ENCODE results near the gene PRR20C.
"Not testable (repeated sequence)": the region's sequence is repeated elsewhere in the genome, so short reads cannot be mapped to it uniquely, and the experiment has no call there.

The PRR20C gene

DNA sequence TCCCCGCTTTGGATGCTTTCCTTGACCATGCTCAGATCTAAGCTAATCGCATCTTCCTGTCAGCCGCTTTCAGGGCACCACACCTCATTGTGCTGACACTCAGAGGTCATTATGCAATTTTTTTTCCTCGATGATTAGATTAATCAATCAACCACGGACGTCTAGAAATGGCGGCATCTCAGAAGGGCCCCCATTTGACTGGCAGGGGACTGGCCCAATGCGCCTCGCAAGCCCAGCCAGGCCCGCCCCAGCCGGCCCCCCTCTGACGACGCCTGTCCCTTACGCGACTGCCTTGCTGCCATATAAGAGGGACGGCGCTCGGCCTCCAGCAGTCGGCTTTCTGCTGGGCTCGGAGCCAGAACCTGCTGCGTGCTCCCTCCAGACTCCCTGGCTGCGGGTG is at the start of gene PRR20C:
PRR20C (plus strand) TSS at position 301 of the 400 bp plus-strand sequence. CDS start 387 bp downstream, outside the sequence.
- H3K4me3 ChIP-seq (ENCODE audit: low read depth, low read length); POLR2A ChIA-PET; CTCF ChIA-PET; DNase-seq (ENCODE audit: low read depth, low spot score): not testable (repeated sequence)

DNA sequence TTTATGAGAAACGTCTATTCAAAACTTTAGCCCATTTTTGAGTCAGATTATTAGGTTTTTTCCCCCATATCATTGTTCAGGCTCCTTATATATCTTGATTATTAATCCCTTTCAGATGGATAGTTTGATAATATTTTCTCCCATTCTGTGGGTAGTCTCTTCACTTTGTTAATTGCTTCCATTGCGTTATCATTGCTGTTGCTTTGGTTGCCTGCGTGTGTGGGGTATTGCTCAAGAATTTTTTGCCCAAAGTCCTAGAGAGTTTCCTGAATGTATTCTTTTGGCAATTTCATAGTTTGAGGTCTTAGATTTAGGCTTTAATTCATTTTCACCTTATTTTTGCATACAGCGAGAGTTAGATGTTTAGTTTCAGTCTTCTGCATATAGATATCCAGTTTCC is 38.9 kb upstream of the PRR20C start:
- ChIA-PET CTCF (no interaction called here), POLR2A (no interaction called here)
- TF ChIP-seq, protein P1, sequence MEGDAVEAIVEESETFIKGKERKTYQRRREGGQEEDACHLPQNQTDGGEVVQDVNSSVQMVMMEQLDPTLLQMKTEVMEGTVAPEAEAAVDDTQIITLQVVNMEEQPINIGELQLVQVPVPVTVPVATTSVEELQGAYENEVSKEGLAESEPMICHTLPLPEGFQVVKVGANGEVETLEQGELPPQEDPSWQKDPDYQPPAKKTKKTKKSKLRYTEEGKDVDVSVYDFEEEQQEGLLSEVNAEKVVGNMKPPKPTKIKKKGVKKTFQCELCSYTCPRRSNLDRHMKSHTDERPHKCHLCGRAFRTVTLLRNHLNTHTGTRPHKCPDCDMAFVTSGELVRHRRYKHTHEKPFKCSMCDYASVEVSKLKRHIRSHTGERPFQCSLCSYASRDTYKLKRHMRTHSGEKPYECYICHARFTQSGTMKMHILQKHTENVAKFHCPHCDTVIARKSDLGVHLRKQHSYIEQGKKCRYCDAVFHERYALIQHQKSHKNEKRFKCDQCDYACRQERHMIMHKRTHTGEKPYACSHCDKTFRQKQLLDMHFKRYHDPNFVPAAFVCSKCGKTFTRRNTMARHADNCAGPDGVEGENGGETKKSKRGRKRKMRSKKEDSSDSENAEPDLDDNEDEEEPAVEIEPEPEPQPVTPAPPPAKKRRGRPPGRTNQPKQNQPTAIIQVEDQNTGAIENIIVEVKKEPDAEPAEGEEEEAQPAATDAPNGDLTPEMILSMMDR (IDR thresholded peaks at IDR 0.05; ENCODE audit: insufficient read depth, low read length, missing control alignments) = no peak
- H3K4me3 ChIP-seq (ENCODE audit: low read depth, low read length) = no peak overlapping the region
- DNase-seq (ENCODE audit: low read depth, low spot score) = no peak

DNA sequence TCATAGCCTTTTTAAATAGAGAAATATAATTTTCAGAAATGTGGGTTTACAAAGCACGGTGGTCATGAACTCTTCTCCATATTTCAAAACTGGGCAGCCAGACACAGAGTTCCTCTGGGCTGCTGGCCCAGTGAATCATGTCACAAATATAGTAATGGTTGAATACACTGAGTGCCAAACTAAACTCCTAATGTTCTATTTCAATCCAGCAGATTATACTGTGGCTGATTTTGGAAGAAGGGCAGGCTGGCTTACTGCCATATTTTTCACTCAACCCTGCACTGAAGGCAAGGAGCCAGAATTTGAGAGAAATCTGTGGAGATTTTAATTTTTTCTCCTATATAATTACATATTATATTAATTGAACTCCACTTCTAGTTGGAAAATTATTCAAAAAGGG is 30.2 kb upstream of the PRR20C start:
- H3K4me3 ChIP-seq (ENCODE audit: low read depth, low read length) = no peak overlapping the region
- ChIA-PET CTCF (no interaction called here), POLR2A (no interaction called here)
- TF ChIP-seq, protein P1 (IDR thresholded peaks at IDR 0.05; ENCODE audit: insufficient read depth, low read length, missing control alignments) = no peak
- no peak for DNase-seq (ENCODE audit: low read depth, low spot score)

DNA sequence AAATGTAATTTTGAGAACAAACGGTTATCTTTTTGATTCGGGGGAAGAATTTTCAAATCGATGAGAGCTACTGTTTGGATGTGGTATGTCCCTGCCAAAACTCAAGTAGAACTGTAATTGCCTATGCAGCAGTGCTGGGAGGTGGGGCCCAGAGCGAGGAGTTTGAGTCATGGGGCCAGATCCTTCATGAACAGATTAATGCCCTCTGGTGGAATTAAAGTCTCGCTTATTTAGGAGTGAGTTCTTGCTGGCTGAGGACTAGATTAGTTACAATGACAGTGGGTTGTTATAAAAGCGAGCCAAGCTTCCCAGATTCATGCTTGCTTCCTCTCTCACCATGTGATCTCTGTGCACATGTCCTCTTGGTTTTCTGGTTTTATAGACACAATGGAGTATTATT is 25.0 kb upstream of the PRR20C start:
- no peak overlapping the region for H3K4me3 ChIP-seq (ENCODE audit: low read depth, low read length)
- ChIA-PET POLR2A (no interaction called here), CTCF (no interaction called here)
- TF ChIP-seq, protein P1 (IDR thresholded peaks at IDR 0.05; ENCODE audit: insufficient read depth, low read length, missing control alignments) = no peak
- no peak for DNase-seq (ENCODE audit: low read depth, low spot score)

DNA sequence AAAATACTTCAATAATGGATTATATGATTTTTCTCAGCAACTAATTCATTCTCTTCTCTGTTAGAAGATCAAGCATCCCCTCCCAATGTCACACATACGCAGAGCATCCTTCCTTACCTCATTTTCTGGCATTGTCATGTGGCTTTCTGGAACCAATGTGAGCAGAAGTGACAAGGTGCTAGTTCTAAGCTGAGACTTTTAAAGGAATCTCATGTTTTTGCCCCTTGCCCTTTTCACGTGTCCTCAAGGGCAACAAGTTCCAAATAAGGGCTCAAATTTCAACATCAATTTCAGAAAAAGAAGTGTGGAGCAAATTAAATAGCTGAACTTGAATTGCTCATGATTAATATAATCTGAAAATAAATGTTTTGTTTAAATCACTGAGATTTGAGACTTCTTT is 17.8 kb upstream of the PRR20C start:
- ChIA-PET CTCF (no interaction called here), POLR2A (no interaction called here)
- TF ChIP-seq, protein P1 (IDR thresholded peaks at IDR 0.05; ENCODE audit: insufficient read depth, low read length, missing control alignments) = no peak
- no peak overlapping the region for H3K4me3 ChIP-seq (ENCODE audit: low read depth, low read length)
- DNase-seq (ENCODE audit: low read depth, low spot score) = no peak

DNA sequence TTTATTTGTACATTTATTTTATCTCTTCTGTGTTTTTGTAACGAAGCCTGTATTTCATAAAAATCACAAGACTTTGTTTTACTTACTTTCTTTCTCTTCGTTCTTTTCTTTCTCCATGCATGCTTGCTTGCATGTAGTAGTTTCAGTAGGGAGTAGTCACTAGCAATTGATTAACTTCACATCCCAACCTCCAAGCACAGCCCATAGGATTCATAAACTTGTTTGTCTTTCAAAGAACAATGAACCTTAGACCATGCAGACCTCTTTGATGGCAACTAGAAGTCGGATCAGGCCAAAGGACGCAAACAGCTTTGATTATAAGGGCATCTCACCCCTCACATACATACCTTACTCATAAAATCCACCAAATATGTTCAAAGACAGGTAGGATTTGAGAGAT is 16.3 kb upstream of the PRR20C start:
- CTCF ChIA-PET = no interaction called here
- POLR2A ChIA-PET = no interaction called here
- DNase-seq (ENCODE audit: low read depth, low spot score) = no peak
- H3K4me3 ChIP-seq (ENCODE audit: low read depth, low read length) = no peak overlapping the region
- TF ChIP-seq, protein P1 (IDR thresholded peaks at IDR 0.05; ENCODE audit: insufficient read depth, low read length, missing control alignments) = no peak

DNA sequence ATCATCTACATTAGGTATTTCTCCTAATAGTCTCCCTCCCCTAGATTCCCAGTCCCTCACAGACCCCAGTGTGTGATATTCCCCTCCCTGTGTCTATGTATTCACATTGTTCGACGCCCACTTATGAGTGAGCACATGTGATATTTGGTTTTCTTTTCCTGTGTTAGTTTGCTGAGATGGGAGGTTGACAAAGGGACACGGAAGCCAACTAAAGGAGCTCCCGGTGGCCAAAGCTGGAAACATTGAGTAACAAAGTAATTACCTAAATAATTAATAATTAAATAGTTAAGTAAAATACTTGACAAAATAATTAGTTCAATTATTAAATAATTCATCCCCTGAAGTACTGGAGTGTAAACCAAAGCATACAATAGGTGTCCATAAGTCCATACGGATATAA is 14.9 kb upstream of the PRR20C start:
- CTCF ChIA-PET = no interaction called here
- POLR2A ChIA-PET = no interaction called here
- TF ChIP-seq, protein P1 (IDR thresholded peaks at IDR 0.05; ENCODE audit: insufficient read depth, low read length, missing control alignments) = no peak
- DNase-seq (ENCODE audit: low read depth, low spot score) = no peak
- no peak overlapping the region for H3K4me3 ChIP-seq (ENCODE audit: low read depth, low read length)

DNA sequence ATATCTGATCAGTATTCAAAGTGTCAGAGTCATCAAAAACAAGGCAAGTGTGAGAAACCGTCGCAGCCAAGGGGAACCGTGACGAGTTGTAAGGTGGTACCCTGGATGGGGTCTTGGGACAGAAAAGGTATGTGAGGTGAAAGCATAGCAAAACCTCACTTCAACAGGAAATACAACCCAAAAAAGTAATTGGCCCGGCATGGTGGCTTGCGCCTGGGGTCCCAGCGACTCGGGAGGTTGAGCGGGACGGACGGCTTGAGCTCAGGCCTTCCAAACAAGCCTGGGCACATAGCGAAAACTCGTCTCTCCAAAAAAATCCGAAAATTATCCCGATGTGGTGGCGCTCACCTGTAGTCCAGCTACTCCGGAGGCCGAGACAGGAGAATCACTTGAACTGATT is 14.1 kb upstream of the PRR20C start:
- POLR2A ChIA-PET, CTCF ChIA-PET: not testable (repeated sequence)

DNA sequence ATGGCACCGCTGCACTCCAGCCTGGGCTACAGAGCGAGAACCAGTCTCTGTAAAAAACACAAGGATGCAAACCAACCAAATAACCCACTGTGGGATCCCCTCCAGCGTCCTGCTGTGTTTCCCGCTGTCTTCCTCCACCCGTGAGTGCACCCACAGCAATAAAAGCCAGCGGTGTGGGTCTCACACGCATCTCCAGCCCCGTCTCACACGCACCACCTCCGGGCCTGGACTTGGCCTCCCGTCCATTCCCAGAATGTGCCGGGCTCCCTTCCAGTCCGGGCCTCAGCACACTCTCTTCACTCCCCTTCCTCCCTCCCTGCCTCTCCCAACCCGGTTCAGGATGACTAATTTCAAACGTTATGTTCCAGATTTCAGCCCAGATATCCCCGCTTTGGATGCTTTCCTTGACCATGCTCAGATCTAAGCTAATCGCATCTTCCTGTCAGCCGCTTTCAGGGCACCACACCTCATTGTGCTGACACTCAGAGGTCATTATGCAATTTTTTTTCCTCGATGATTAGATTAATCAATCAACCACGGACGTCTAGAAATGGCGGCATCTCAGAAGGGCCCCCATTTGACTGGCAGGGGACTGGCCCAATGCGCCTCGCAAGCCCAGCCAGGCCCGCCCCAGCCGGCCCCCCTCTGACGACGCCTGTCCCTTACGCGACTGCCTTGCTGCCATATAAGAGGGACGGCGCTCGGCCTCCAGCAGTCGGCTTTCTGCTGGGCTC is 13.5 kb upstream of the PRR20C start, which contains the start of gene PRR20A:
PRR20A (plus strand) TSS at position 684 of the 734 bp plus-strand sequence. CDS start 387 bp downstream, outside the sequence.
- CTCF ChIA-PET; DNase-seq (ENCODE audit: low read depth, low spot score): not testable (repeated sequence)

More for the DNA sequence above, 14.1 kb upstream of the PRR20C start:
- H3K4me3 ChIP-seq (ENCODE audit: low read depth, low read length); DNase-seq (ENCODE audit: low read depth, low spot score): not testable (repeated sequence)

DNA sequence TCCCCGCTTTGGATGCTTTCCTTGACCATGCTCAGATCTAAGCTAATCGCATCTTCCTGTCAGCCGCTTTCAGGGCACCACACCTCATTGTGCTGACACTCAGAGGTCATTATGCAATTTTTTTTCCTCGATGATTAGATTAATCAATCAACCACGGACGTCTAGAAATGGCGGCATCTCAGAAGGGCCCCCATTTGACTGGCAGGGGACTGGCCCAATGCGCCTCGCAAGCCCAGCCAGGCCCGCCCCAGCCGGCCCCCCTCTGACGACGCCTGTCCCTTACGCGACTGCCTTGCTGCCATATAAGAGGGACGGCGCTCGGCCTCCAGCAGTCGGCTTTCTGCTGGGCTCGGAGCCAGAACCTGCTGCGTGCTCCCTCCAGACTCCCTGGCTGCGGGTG is 6.7 kb upstream of the PRR20C start, which contains the start of gene PRR20B:
PRR20B (plus strand) TSS at position 301 of the 400 bp plus-strand sequence. CDS start 387 bp downstream, outside the sequence.
- H3K4me3 ChIP-seq (ENCODE audit: low read depth, low read length); POLR2A ChIA-PET; CTCF ChIA-PET: not testable (repeated sequence)

More for the DNA sequence above, 13.5 kb upstream of the PRR20C start, which contains the start of gene PRR20A:
- H3K4me3 ChIP-seq (ENCODE audit: low read depth, low read length); POLR2A ChIA-PET: not testable (repeated sequence)

More for the DNA sequence above, 6.7 kb upstream of the PRR20C start, which contains the start of gene PRR20B:
- DNase-seq (ENCODE audit: low read depth, low spot score) = not testable (repeated sequence)

Data from AG04449 (cell line).